GM18907 (cell line): Measurements from ENCODE around the gene TUBB4B.

Source experiments
- ATAC-seq: cut with Tn5 transposase; IDR thresholded peaks from one replicate; pipeline ENCODE4 v1.9.1; 2021; ENCODE audit warnings: mild to moderate bottlenecking, moderate library complexity; ENCODE audit not compliant: unreplicated experiment

Gene TUBB4B

DNA sequence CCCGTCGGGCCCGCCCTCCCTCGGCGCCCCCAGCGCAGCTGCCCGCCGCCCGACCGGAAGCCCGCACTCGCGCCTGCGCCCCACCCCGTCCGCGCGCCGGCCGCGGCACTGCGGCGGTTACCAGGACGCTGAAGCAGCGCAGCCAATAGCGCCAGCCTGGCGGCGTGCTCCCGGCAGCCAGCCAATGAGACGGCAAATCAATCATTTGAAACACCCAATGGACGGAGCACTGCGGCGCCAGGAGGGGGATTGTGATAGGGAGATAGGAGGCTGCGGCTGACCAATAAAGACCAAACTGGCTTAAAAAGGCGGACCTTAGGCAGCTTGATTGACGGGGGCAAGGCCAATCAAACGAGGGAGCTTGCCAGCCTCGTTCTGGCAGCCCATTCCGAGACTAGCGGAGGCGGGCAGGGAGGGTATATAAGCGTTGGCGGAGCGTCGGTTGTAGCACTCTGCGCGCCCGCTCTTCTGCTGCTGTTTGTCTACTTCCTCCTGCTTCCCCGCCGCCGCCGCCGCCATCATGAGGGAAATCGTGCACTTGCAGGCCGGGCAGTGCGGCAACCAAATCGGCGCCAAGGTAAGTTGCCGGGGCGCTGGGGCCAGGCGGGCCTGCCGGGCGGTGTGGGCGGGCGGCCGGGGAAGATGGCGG lies at the start of gene TUBB4B:
Gene TUBB4B (plus strand): TSS at position 447 of the 649 bp plus-strand sequence. CDS start 74 bp downstream, at position 521.
- ATAC-seq = peak; percentile 77

DNA sequence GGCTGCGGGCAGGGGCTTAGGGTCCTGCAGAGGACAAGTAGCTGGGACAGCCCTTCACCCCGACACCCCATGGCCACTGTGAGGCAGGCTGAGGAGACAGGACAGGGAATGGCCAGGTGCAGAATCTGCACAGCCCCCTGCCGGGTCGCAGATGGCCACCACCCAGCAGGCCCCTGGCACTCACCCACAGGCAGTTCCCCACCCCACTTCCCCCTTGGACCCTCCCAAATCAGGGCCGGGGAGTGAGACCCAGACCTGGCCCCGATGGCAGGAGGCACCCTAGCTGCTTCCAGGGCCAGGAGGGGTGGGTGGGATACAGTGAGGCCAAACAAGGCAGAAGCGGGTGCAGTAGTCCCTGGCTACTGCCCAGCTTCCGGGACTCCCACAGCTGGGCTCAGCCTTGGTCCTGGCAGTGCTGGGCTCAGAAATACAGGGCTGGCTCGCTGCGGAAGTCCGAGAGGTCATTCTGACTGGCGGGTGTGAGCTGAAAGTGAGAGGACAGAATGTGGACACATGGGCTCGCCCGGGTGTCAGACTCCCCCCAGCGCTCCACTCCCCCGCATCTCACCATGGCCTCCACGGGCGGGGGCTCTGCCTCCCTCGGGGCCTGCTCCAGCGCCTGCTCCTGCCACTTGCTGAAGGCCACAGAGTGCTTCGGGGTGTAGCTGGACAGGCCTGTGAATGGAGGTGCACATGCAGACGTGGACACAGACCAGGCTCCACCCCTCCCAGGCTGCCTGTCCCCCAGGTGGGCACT lies 49.2 kb upstream of the TUBB4B start:
- no peak for ATAC-seq

DNA sequence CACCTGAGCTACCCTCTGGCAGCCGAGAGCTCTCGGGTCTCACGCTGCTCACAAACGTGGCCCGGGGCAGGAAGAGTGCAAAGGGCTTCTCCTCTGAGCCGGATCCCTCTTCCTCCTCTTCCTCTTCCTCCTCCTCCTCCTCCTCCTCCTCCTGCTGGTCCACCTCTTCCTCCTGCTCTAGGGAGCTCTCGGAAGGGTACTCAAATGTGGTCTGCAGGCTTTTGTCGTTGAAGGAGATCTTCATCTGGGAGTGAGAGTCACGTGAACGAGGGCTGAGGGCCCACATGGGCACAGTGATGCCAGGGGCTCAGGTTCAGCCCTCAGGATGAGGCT lies 48.7 kb upstream of the TUBB4B start:
- ATAC-seq = no peak

DNA sequence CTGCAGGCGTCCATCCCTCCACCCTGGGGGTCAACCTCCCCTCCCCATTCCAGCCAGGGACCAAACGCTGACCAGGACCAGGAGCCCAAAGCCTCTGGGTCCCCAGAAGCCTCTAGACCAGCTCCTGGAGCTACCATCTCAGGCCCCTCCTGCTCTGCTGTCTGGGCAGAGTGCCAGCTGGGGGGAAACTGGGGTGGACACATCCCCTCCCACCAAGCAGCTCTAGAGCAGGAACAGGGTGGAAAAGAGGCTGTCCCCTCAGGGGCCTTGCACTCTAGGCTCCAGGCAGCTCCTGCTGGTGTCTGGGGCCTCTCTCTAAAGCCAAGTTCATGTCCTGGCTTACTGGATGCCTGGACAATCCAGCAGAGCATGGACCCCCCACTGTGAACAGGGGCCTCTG lies 48.2 kb upstream of the TUBB4B start:
- no peak for ATAC-seq

DNA sequence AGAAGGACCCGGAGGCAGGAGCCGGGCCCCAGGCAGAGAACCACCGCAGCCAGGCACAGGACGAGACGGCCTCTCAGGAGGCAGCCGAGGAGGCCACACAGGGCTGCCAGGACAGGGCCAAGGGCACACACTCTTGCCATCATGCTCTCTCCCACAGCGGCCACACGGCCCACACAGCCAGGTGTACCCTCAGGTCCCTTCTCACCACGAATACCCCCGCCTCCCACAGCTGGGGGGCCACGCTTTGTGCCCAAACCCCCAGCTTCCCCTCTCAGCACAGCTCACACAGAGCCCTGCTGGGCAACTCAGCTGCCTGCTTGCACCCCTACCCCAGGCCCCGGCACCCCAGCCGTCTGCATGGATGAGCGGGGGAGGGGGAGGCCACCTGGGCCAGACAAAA lies 47.3 kb upstream of the TUBB4B start:
- ATAC-seq = no peak

DNA sequence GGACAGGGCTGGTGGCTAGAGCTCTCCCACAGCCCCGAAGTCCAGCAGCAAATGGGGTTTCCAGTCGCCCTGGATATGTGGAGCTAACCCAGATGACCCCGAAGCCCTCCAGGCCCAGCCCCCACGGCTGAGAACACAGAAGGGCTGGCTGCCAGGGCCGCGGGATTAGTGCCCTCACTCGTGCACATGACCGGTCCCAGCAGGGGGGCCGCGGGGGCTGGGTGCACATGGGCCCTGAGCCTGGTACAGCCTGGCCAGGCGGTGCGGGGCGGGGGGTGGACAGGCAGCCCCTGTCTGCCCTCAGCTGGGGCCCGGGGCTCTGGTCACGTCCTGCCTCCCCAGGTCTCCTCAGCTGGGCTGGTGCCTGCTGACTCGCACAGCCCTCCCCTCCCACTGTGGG lies 46.7 kb upstream of the TUBB4B start:
- ATAC-seq = no peak

DNA sequence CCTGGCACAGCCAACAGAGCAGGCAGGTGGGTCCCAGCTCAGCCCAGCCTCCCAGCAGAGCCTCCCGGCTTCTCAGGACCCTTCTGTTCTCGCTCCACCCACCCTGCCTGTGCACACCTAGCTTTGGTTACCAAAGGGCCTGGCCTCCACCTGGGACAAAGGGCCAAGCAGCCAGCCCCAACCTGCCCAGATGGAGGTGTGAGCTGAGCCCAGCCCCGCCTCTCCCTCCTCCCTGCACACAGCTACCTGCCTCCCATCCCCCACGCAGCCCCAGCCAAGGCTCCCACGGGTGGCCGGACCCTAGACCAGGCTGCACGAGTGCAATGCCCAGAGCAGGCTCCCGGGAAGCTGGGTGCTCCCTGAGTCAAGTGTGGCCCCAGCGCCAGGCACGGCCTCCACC lies 46.2 kb upstream of the TUBB4B start:
- ATAC-seq = no peak

DNA sequence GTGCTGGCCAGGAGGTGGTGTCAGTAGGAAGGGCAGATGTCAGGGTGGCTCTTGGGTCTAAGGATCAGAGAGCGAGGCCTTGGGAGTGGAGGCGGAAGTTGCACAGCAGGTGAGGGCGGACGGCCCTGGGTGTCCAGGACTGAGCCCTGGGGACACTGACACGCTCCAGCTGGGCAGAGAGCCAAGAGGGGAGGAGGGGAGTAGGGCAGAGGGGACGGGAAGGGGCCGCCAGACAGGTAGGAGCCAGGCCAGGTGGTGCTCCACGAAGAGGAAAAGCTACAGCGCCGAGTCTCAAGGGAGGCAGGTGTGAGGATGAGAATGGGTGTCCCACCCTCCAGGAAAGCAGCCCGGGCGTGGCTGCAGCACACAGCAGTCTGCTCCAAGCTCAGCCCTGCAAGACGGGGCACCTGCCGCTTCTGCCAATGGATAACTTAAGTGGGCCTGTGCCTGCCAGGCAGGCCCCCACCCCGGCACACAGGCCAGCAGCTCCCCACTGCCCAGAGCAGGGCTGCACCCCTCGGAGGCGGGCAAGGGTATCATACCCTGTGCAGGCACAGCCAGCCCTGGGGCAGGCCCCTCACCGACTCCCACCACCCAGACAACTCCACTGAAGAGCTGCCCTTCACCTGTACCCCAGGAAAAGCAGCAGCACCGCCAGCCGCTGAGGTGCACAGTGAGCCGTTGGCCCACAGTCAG lies 45.4 kb upstream of the TUBB4B start:
- ATAC-seq = no peak

DNA sequence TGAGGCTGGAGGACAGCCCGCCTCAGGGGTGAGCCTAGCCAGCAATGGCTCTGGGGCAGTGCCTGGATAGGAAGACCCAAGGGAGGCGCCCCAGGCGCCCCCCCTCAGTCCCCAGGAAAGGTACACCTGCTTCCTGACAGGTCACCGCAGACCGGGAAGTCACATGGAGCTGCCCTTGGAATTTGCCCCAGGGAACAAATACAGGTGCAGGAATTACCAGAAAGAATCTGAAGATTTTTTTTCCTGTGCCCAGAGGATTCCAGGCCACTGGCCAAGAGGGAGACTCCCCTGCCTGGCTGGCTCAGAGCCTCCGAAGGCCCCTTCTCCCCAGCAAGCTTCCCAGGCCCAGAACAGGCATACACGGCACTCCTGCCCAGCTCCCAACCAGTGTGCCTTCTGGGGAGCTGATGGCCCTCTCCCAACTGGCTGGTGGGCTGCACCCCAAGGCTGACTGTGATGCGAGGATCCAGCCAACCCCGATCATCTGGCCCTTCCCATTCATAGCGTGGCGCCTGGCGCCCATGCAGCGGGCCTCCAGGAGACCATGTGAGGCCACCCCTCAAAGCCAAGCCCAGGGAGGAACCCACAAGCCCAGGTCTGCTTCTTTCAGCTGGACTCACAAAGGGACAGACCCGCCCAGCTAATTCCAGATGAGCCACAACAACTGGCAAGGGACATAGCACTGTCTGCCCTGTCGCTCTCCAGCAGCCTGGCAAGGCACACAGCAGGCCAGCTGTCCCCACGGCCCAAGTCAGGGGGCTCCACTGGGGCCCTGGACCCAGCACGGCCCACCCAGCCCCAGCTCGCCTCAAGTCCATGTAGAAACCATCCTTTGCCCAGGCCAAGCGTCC lies 42.8 kb upstream of the TUBB4B start:
- ATAC-seq = no peak

DNA sequence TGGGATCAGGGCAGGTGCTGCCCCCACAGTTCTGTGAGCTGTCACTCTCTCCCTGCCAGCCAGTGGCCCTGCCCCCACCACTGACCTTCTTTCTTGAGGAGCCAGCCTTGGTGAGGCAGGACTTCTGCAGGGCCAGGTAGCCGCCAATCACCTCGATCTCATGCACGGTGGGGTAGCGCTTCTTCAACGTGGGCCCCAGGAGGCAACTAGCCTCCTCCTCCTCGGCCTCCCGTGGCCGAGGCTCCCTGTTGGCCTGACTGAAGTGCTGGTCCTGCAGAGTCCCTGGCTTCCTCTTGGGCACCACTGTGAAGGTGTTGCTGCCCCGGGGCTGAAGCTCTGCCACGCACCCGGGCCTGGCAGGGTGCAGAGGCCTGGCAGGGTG lies 42.2 kb upstream of the TUBB4B start:
- no peak for ATAC-seq

DNA sequence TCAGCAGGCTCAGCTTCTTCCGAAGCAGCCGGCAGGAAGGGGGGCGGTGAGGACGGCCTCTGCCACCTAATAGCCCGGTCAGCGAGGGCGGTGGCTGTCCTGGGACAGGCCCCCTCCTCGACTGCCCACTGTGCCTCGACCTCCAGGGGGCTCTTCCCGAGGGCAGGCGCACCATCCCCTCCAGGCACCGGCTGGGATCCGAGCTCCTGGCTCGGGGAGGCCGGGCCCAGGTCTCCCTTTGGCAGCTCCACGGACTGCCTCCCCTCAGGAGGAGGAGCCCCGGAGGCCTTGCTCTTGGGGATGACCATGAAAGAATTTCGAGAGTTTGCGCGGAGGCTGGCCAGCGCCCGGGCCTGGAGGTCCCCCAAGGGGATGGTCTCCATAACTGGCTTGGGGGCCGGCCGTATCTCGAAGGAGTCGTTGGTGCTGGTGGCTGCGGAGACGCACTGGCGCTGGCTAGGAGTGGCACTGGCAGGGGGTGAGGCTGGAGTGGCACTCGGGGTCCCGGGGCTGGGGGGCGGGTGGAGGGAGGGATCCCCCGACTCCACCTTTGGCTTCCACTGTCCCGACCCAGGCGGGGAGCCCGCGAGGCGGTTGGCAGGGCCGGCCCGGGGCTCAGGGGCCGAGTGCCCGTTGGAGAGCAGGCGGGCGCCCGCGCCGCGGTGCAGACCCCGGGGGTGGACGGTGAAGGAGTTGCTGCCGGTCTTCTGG lies 41.5 kb upstream of the TUBB4B start:
- ATAC-seq = no peak

DNA sequence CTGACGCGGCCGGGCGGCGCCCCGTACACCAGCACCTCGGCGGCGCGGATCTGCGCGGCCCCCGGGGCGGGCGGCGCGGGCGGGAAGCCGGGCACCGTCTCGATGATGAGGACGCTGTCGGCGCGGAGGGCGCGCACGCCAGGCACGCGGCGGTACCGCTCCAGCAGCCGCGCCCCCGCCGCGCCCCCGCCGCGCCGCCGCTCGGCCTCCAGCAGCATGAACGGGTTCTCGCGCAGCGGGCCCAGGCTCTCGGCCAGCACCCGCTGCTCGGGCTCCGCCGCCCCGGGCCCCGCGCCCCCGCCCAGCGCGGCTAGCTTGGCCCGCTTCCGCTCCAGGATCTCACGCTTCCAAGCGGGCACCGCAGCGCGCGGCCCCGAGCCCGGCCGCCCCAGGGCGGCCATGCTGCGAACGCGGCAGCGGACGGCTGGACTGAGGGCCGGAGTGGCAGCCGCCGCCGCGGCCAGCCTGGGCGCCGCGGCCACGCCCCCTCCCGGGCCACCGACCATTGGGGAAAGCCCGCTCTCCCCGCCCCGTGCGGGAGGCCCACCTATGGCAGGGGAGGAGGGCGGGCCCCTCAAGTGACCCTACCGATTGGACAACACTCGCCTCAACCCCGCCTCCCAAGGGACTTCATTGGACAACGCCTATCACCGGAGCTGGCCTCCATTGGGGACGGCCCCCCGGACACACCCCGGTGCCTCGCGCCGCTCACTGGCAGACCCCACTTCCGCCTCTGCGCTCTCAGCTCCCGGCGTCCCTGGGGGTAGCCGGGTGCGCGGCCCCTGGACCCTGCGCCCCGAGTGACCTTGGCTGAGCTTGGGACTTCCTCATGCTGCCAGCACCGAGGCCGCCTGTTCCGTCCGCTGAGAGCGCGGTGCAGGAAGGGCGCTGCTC lies 40.5 kb upstream of the TUBB4B start, which contains the start of gene TPRN:
Gene TPRN (minus strand): TSS at position 431 of the 894 bp plus-strand sequence. CDS start 30 bp downstream, at position 401.
- ATAC-seq = peak; percentile 84

DNA sequence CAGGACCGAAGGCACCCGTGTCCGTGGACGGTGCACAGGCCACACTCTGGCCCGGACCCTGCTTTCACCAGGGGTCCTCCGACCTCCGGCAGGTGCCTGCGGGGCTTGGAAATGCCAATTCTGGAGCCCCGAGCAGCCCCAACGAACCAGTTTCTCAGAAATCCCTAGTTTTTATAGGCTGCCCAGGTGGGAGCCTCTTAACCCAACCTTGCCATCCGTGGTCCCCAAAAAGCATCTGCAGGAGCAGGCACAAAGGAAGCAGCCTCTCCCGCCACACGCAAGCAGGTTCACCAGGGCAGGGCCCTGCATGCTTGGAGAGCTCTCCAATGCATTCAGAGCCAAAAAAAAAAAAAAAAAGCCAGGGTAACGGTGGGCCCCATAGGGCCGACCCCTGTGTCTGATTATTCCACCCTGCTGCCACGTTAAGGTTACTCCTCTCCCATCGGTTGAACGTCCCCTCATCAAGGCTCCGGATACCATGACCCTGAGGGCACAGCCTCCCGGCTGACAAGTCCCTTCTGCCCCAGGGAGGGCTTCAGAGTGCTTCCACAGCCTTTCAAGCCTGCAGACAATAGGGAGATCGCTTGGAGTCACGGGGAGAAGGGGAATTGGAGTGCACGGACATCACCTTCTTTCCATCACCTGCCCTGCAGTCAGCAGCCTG lies 39.8 kb upstream of the TUBB4B start:
- ATAC-seq = no peak

DNA sequence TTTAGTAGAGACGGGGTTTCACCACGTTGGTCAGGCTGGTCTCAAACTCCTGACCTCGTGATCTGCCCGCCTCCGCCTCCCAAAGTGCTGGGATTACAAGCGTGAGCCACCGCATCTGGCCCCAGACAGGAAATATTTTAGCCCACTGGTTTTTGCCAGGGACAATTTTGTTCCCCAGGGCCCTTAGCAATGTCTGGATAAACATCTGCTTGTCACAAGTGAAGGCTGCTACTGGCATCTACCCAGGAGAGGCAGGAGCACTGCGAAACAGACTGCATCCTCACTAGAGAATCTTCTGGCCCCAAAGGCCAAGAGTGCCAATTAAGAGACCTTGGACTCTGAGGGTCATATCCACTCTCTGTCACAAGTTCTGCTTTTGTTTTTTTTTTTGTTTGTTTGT lies 38.1 kb upstream of the TUBB4B start:
- no peak for ATAC-seq

DNA sequence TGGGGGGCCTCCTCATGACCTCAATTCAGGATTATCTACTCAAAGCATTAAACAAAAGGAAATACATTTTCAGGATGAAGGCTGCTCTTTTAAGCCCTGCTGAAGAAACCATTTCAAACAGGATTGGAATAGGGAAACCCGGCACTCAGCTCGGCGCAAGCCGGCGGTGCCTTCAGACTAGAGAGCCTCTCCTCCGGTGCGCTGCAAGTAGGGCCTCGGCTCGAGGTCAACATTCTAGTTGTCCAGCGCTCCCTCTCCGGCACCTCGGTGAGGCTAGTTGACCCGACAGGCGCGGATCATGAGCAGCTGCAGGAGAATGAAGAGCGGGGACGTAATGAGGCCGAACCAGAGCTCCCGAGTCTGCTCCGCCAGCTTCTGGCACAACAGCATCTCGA lies 36.4 kb upstream of the TUBB4B start:
- ATAC-seq = no peak

DNA sequence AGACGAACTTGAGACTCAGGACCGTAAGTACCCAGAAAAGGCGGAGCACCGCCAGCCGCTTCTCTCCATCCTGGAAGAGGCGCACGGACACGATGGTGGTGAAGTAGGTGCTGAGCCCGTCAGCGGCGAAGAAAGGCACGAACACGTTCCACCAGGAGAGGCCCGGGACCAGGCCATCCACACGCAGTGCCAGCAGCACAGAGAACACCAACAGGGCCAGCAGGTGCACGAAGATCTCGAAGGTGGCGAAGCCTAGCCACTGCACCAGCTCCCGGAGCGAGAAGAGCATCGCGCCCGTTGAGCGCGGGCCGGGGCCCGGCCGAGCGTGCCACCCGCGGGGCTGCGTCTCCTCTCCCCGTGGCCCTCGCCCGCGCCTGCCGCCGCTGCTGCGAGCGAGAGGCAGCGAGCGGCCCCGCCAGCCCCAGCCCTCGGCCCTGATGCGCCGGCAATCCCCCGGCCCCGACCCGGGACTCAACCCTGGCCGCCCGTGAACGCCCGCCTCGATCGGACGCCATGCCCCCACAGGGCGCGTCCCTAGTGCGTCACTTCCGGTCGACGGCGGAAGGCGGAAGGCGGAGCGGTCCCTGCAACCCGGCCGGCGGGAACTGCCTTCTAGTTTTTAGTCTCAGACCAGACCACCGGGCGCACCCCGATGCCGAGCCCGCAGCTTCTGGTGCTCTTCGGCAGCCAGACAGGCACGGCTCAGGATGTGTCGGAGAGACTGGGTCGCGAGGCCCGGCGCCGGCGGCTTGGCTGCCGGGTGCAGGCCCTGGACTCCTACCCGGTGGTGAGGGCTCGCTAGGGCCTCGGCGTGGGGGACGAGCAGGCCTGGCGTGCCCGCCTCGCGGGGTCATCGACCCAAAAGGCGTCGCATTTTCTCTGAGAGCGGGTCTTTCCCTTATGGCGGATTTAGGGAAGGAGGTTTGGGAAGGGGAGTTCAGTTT lies 35.7 kb upstream of the TUBB4B start, which contains the start of the genes NDOR1 and TMEM203:
Gene NDOR1 (plus strand): TSS at position 575 of the 944 bp plus-strand sequence. CDS start 78 bp downstream, at position 653.
Gene TMEM203 (minus strand): TSS at position 523 of the 944 bp plus-strand sequence. CDS start 234 bp downstream, at position 289.
- peak; percentile 56 for ATAC-seq

DNA sequence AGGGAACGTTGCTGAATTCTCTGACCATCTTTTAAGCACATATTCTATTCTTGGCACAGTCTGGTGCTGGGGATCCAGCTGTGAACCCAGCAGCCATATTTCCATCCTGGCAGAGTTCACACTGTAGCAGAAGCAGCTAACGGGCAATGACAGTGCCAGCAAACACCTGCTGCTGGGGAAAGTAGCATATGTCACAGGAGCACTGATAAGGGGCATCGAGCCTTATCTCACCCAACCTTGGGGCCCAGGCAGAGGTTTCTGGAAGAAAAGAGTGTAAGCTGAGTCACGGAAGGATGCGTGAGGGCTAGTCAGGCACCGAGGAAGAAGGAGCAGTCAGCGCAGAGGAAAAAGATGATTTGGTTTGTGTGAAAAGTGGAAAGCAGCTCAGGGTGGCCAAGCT lies 34.5 kb upstream of the TUBB4B start:
- ATAC-seq = no peak

DNA sequence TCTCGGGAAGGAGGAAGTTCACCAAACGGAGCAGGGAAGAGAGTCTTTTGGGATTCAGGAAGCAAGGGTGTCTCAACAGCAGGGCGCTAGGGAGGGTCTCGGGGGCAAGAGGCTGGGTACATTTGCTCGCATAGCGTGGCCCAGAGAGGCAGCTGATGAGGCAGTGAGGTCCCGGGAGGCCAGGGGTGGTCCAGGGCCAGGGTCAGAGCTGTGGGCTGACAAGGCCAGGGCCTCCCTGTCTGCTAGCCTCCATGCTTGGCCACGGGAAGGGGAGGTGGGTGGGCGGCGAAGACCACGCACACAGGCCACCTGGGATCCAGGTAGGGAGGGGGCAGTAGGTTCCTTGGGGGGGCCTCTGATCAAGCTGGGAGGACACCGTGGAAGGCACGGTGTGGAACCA lies 29.6 kb upstream of the TUBB4B start:
- ATAC-seq = no peak
